Activated CD8-positive, alpha-beta memory T cell treated with anti-CD3 and anti-CD28 coated beads, Interleukin-2, amount 10 ng/mL, durations not matched to agents 7 days and 5 days (primary cell): ENCODE data around the gene ANKRD49. TPM values are rescaled to one million over a fixed set of nuclear protein-coding genes. Genes with fewer than 3 reads are reported as not detected.

Experiments used
- ATAC-seq: fragments of 150-1000 bp; cut with Tn5 transposase; one replicate; pipeline ENCODE4 v1.10.0; 2021; ENCODE audit warnings: moderate library complexity
- CTCF ChIA-PET: fragments of 350-600 bp; sonication (Branson Sonifier 250); formaldehyde crosslinking; loops from one replicate; lab custom pipeline; 2021; ENCODE audit warnings: antibody characterized with exemption; lab: Charles Lee
- DNase-seq: peaks from one replicate; pipeline ENCODE4 v3.0.0-alpha.2; 2020
- H3K27ac Mint-ChIP-seq: one replicate; pipeline ENCODE4 v1.8.0; 2021; ENCODE audit warnings: mild to moderate bottlenecking, mixed read lengths
- H3K27me3 Mint-ChIP-seq: one replicate; pipeline ENCODE4 v1.8.0; 2021; ENCODE audit warnings: mixed read lengths
- H3K36me3 Mint-ChIP-seq: one replicate; pipeline ENCODE4 v1.8.0; 2021; ENCODE audit warnings: mild to moderate bottlenecking, mixed read lengths
- H3K4me1 Mint-ChIP-seq: one replicate; pipeline ENCODE4 v1.8.0; 2021; ENCODE audit warnings: mixed read lengths
- H3K4me3 Mint-ChIP-seq: one replicate; pipeline ENCODE4 v1.8.0; 2021; ENCODE audit warnings: mild to moderate bottlenecking, moderate library complexity, mixed read lengths
- H3K9me3 Mint-ChIP-seq: one replicate; pipeline ENCODE4 v1.8.0; 2022; ENCODE audit warnings: low read depth, mixed read lengths
- total RNA-seq, 2 experiments: library from RNA; stranded (reverse); gene quantifications; one replicate each; pipeline ENCODE4 v1.2.3, GENCODE V29; 2021

Gene ANKRD49
- total RNA-seq, 2 experiments from 2014 or later, result 23.9 to 31.9 TPM

DNA sequence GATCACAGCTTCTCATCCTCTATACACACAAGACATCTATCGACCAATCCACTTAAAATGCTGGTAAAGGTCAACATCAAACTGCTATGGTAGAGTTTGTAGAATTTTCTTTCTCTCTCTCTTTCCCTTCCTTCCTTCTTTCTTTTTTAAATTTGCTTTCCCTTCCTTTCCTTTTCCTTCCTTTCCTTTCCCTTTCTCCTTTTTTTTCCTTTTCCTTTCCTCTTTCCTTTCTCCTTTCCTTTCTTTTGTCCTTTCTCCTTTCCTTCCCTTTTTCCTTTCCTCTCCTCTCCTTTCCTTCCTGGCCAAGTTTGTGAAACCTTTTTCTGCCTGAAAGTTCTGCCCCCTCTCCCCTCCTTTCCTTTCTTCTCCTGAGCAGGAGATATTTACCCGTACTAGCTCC is 21.6 kb downstream of the ANKRD49 start:
- peaks cover 16% of the 10 kb centered on the region for H3K4me1 Mint-ChIP-seq
- DNase-seq (no peak), ATAC-seq (no peak)
- CTCF ChIA-PET, result no interaction called here
- H3K36me3 Mint-ChIP-seq, result no peaks in the 10 kb centered on the region
- H3K4me3 Mint-ChIP-seq, result no peak overlapping the region
- no peak overlapping the region for H3K27ac Mint-ChIP-seq
- peaks cover 43% of the 10 kb centered on the region for H3K27me3 Mint-ChIP-seq
- H3K9me3 Mint-ChIP-seq, result no peaks in the 10 kb centered on the region

- H3K36me3 Mint-ChIP-seq, result no peaks in the 10 kb centered on the region
- DNase-seq (no peak), ATAC-seq (no peak)
- H3K9me3 Mint-ChIP-seq, result no peaks in the 10 kb centered on the region
- peaks cover 31% of the 10 kb centered on the region for H3K27me3 Mint-ChIP-seq
- peaks cover 13% of the 10 kb centered on the region for H3K4me1 Mint-ChIP-seq
- H3K4me3 Mint-ChIP-seq, result no peak overlapping the region
- CTCF ChIA-PET, result interaction anchor here (0.6 to 1.1 kb wide), 4 partner anchors 9 to 381 kb away, joined by 3 to 5 read pairs (median 3); no protein-coding TSS in a partner anchor
- H3K27ac Mint-ChIP-seq, result no peak overlapping the region
These were observed 22.9 kb downstream of the ANKRD49 start for GRCh38 chr11:94516725-94517124.

- Mint-ChIP-seq H3K27ac (no peak overlapping the region), H3K4me3 (no peak overlapping the region), H3K4me1 (no peaks in the 10 kb centered on the region), H3K27me3 (peaks cover 23% of the 10 kb centered on the region), H3K36me3 (no peaks in the 10 kb centered on the region), H3K9me3 (no peaks in the 10 kb centered on the region)
- CTCF ChIA-PET, result interaction anchor here (1.4 to 2.0 kb wide), 3 partner anchors 19 to 380 kb away, joined by 3 to 6 read pairs (median 6); no protein-coding TSS in a partner anchor
- ATAC-seq, result no peak
- no peak for DNase-seq
These were observed 24.5 kb downstream of the ANKRD49 start for GRCh38 chr11:94518300-94518699.

DNA sequence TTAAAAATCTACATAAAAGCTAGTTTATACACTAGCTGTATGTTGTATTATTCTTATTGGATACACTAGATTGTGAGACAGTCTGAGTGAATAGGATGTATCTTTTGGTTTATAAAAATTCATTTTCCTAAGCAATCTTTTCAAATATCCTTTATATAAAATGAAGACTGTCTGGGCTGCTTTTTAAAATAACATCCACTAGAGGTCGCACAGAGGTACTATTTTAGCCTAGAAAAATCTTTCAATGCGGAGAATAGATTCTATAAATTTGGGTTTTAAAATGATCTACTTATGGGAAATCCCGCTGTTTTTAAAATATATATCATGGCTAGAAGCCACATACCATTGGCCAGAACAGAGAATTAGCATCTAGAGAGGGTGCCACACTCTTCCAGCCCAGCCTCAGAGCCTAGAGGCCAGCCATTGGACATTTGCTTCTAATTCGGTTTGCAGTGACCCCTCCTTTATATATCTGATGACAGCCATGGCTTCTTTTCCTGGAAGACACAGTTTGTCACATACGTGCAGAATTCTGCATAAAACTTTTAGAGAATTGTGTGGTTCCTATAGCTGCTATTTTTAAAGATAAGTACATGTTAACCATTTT is 25.8 kb downstream of the ANKRD49 start:
- no peak for DNase-seq
- H3K27me3 Mint-ChIP-seq, result peaks cover 29% of the 10 kb centered on the region
- ATAC-seq, result no peak
- H3K4me3 Mint-ChIP-seq, result no peak overlapping the region
- H3K27ac Mint-ChIP-seq, result no peak overlapping the region
- no peaks in the 10 kb centered on the region for H3K4me1 Mint-ChIP-seq
- no peaks in the 10 kb centered on the region for H3K36me3 Mint-ChIP-seq
- CTCF ChIA-PET, result interaction anchor here (0.8 to 2.0 kb wide), 8 partner anchors 11 to 379 kb away, joined by 3 to 6 read pairs (median 3); partner anchors contain the start of gene FUT4
- H3K9me3 Mint-ChIP-seq, result no peaks in the 10 kb centered on the region

DNA sequence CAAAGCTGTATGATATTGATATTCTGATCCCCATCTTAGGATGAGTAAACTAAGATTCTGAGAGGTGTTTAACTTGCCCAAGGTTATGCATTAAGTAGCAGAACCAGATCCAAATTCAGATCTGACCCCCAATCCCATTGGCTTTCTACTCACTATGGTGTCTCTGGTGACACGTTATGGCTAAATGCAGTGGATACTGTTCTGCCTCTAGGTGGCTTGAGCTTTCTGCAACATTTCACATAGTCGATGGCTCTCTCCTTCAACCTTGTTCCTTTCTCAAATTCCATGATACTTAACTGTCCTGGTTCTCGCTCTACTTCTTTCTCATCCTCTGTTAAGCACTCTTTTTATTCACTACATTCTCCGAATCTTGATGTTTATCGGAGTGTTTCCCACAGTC is 27.9 kb downstream of the ANKRD49 start:
- CTCF ChIA-PET, result no interaction called here
- Mint-ChIP-seq H3K4me1 (no peaks in the 10 kb centered on the region), H3K4me3 (no peak overlapping the region), H3K36me3 (no peaks in the 10 kb centered on the region), H3K9me3 (no peaks in the 10 kb centered on the region), H3K27ac (no peak overlapping the region), H3K27me3 (peaks cover 25% of the 10 kb centered on the region)
- no peak for ATAC-seq
- DNase-seq, result no peak

DNA sequence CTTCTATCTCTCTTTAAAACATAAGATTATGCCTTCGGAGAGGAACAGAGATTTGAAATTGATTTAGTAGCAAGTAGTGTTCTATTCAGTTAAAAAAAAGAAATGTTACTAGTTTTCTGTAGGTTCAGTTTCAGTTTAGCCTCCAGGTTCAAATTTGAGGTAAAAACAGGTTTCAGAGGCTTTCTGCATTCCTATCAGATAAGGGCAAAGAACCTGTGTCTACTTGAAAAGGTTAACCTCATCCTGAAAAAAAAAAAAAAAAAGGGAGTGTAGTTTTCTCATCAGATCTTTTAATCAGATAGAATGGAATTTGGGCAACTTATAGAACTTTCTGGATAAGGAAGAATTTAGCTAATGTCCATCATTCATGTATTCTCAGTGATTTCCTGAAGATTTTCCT is 30.6 kb downstream of the ANKRD49 start:
- H3K4me1 Mint-ChIP-seq, result no peaks in the 10 kb centered on the region
- no peak overlapping the region for H3K27ac Mint-ChIP-seq
- CTCF ChIA-PET, result interaction anchor here (0.7 kb wide), 1 partner anchor 998 kb away, joined by 3 read pairs; no protein-coding TSS in a partner anchor
- no peaks in the 10 kb centered on the region for H3K9me3 Mint-ChIP-seq
- peaks cover 40% of the 10 kb centered on the region for H3K27me3 Mint-ChIP-seq
- no peak for DNase-seq
- no peak for ATAC-seq
- H3K4me3 Mint-ChIP-seq, result no peak overlapping the region
- no peaks in the 10 kb centered on the region for H3K36me3 Mint-ChIP-seq

- Mint-ChIP-seq H3K27me3 (peaks cover 47% of the 10 kb centered on the region), H3K36me3 (no peaks in the 10 kb centered on the region), H3K27ac (no peak overlapping the region), H3K9me3 (no peaks in the 10 kb centered on the region), H3K4me3 (no peak overlapping the region), H3K4me1 (no peaks in the 10 kb centered on the region)
- DNase-seq, result no peak
- CTCF ChIA-PET, result no interaction called here
- no peak for ATAC-seq
These were observed 32.0 kb downstream of the ANKRD49 start for GRCh38 chr11:94525546-94526324.

DNA sequence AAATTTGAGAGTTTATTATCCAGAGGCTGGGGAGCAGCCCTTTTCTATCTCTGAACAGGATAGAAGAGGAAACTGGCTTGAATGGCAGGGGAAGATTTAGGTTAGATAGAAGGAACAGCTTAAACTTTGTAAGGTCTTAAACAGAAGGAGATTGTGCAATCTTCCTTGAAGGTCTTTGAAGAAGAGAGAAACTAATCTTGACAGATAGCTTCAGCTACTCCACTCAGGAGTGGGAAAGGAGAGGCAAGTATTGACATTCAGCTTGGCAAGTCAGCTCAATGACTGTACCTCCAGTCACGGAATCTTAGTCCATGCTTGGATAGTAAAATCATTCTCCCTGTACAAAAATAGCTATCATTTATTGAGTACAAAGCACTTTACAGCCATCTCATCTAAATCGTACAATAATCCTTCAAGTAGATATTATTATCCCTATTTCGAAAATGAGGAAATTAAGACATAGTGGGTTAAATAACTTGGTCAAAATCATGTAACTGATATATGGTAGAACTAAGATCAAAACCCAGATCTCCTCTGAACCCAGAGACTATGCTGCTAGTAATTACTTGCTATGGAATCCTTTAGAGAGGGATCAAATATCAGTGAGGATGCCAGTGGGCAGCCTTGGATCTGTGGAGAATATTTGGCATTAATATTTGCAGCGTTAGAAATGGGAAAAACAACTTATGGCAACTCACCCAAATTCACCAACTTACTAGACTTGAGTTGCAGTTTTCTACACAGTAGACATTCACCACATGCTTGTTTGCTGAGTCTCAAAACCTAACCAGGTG is 33.1 kb downstream of the ANKRD49 start:
- peaks cover 52% of the 10 kb centered on the region for H3K27me3 Mint-ChIP-seq
- no peaks in the 10 kb centered on the region for H3K4me1 Mint-ChIP-seq
- H3K27ac Mint-ChIP-seq, result no peak overlapping the region
- H3K4me3 Mint-ChIP-seq, result no peak overlapping the region
- no peaks in the 10 kb centered on the region for H3K36me3 Mint-ChIP-seq
- DNase-seq (no peak), ATAC-seq (no peak)
- CTCF ChIA-PET, result no interaction called here
- no peaks in the 10 kb centered on the region for H3K9me3 Mint-ChIP-seq

DNA sequence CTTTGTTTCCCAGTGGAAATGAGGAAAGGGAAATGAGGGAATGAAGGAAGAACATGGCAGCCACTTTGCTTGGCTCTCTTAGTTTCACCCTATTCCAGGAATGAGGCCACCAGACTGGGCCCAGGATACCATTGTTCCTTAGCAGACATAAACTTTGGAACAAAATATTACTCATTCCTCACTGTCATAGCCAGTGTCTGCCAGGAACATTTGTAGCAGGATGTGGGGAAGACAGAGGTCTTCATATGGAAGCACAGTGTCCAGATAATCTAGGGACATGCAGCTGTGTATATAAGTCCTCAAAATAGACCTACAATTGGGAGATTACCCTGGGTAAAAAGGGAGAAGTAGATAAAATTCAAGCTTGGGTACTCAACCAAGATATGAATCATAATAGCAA is 34.8 kb downstream of the ANKRD49 start:
- ATAC-seq (no peak), DNase-seq (no peak)
- Mint-ChIP-seq H3K9me3 (no peaks in the 10 kb centered on the region), H3K4me3 (no peak overlapping the region), H3K27me3 (peaks cover 52% of the 10 kb centered on the region), H3K27ac (no peak overlapping the region), H3K36me3 (no peaks in the 10 kb centered on the region), H3K4me1 (no peaks in the 10 kb centered on the region)
- CTCF ChIA-PET, result interaction anchor here (1.0 kb wide), 1 partner anchor 80 kb away, joined by 3 read pairs; no protein-coding TSS in a partner anchor

GRCh38 chr11:94532211-94532610 is 38.4 kb downstream of the ANKRD49 start:
- CTCF ChIA-PET, result interaction anchor here (0.8 kb wide), 1 partner anchor 12 kb away, joined by 3 read pairs; no protein-coding TSS in a partner anchor
- no peaks in the 10 kb centered on the region for H3K36me3 Mint-ChIP-seq
- H3K9me3 Mint-ChIP-seq, result no peaks in the 10 kb centered on the region
- ATAC-seq, result no peak
- peaks cover 54% of the 10 kb centered on the region for H3K27me3 Mint-ChIP-seq
- no peak overlapping the region for H3K27ac Mint-ChIP-seq
- H3K4me3 Mint-ChIP-seq, result no peak overlapping the region
- DNase-seq, result no peak
- H3K4me1 Mint-ChIP-seq, result no peaks in the 10 kb centered on the region

DNA sequence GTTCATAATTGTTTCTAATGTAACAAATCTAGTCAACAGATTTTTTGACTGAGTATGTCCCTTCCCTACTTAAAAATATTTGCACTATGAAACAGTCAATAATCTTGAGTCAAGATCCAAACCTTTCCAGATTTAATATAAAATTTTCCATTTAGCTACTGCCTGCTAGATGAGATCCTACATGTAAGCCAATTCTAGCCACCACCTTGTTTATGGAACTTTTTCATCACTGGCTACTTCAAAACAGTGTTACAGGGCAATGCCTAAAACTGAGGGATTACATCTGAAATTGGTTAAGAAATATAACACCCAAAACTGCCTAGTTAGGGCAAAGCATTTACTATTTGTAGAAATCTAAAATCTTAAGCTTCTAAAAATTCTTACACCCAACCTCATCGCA is 39.4 kb downstream of the ANKRD49 start:
- Mint-ChIP-seq H3K4me1 (no peaks in the 10 kb centered on the region), H3K9me3 (no peaks in the 10 kb centered on the region), H3K4me3 (no peak overlapping the region), H3K27me3 (peaks cover 55% of the 10 kb centered on the region), H3K27ac (no peak overlapping the region), H3K36me3 (no peaks in the 10 kb centered on the region)
- no peak for ATAC-seq
- DNase-seq, result no peak
- CTCF ChIA-PET, result interaction anchor here (0.9 kb wide), 1 partner anchor 13 kb away, joined by 3 read pairs; no protein-coding TSS in a partner anchor

- ATAC-seq (no peak), DNase-seq (no peak)
- Mint-ChIP-seq H3K4me3 (no peak overlapping the region), H3K27me3 (peaks cover 53% of the 10 kb centered on the region), H3K9me3 (no peaks in the 10 kb centered on the region), H3K4me1 (no peaks in the 10 kb centered on the region), H3K27ac (no peak overlapping the region), H3K36me3 (no peaks in the 10 kb centered on the region)
- CTCF ChIA-PET, result interaction anchor here (0.9 kb wide), 1 partner anchor 14 kb away, joined by 3 read pairs; no protein-coding TSS in a partner anchor
These were observed 40.2 kb downstream of the ANKRD49 start for GRCh38 chr11:94533696-94534630.
